NK-92 treated with Interleukin-12 subunit alpha and Interleukin-12 subunit beta, amount 100 ng/mL, for 24 hours (cell line): ENCODE measurements around the gene LMO1.

Source experiments
- DNase-seq: peaks from one replicate; lab custom pipeline; 2025; lab: John Stamatoyannopoulos, UW

The LMO1 gene

DNA sequence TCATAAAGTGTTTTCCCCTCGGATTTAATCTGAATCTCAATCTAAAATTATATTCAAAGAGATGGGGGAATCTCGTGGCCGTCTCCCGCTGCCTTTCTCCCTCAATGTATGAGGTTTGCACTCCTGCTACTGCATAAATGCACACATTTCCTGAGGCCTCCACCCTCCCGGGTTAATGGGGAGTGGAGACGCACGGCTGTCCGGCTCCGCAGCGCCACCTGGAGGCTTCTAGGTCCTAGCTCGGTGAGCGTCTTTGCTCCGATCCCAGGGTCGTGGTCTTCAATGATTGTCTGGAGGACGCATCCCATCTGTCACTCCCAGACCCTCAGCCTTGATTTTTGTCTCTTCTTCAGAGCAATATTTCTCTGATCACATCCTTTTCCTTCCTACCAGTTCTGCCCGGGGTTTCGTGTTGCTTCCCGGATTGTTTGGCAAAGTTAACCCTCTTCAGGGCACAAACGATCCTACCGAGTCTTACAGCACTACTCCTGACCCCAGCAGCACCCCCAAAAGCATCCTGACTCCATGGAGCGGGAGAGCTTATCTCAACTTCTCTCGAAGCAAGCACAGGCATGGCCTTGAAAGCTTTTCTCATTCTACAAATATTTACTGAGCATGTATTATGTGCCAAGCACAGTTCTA lies at the start of gene LMO1:
Gene LMO1, minus strand, starts transcription at position 110 of the 642 bp plus-strand sequence. CDS start 516 bp downstream, outside the sequence.
- DNase-seq, result peak; percentile 42

DNA sequence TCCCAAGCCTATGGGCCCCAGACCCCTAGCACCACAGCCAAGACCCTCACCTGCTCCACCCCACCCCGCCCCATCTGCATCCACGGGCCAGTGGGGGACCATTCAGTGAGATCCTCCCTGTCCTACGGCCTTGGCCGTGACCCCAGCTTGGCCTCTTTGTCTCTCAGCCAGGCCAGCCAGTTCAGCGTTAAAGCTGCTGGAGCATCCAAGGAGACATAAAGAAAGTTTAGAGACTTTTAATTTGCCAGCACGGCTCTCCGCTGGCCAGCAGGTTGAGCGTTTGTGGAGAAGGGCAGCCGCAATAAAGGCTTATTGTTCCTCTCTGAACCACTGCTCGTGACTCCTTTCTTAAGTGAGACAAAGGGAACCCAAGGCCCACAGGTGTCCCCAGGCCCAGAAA lies 49.3 kb upstream of the LMO1 start:
- no peak for DNase-seq

DNA sequence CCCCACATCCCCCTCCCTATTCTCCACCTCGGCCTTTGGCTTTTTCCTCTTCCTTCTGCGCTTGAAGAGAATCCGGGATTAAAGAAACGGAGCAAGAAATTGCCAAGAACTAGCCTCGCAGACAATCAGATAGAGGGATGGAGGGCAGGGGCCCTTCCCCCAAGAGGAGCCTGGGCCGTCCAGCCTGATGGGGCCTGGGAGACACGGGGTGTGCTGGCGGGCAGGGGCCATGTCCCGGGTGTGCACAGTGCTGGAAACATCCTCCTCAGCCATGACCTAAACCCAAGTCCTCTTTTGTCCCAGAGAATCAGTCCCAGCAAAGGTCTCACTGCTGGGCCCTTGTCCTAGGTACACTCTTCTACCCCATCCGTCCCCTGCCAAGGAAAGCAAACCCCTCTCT lies 47.7 kb upstream of the LMO1 start:
- DNase-seq, result no peak

DNA sequence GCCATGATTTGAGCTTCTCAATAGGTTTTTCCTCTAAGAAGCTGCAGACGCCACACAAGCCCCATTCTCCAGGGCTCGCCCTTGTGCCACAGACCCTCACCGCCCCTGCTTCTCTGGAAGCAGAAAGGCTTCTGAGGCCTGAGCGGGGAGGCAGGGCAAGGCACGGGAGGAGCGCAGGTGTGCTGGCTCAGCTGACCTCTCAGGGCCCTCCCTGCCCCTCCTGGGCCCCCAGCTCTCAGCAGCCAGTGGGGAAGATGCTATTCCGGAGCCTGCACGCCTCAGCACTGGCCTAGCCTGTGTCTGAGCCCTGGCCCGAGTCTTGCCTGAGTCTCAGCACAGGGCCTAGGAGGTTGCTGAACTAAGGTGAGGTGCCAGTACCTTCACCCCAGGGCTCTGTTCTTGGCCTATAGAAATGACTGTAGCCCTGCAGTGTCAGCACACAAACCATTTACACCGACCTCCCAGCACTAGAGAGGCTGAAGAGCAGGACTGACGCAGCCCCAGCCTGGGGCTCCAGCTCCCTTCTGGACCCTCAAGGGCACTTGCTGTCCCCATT lies 47.1 kb upstream of the LMO1 start:
- DNase-seq, result no peak

DNA sequence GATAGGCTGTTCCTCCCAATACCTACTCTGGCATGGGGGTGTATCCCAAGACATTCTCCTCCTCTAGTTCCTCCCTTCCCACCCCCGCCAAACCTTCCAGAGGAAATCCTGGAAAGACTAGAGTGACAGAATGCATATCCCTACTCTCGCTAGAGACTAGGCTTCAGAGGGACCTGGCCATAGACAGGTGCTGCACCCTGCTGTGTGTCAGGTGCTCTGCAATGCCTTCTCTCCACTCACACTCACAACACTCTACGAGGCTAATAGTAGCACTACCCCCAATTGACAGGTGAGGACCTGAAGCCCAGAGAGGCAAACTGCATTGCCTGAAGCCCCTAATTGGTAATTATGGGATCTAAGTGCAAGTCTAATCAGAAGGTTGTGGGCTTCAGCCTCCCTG lies 46.2 kb upstream of the LMO1 start:
- DNase-seq, result no peak

DNA sequence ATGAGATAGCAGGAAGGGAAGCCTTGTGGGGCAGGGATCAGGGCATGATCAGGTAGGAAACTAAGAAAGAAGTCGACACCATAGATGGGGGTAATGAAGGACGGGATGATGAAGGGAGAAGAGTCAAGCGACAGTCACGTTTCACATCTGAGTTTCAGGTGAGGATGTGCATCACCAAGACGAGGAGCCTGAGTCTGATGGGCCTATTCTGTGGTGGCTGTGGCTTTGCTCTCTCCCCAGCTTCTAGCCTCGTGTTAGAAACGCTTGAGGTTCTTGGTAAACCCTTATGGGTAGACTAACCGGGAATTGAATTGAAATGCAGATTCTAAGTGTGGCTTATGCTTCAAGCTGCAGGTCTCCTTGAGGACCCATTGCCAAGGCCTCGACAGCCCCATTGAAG lies 45.6 kb upstream of the LMO1 start:
- DNase-seq, result no peak

DNA sequence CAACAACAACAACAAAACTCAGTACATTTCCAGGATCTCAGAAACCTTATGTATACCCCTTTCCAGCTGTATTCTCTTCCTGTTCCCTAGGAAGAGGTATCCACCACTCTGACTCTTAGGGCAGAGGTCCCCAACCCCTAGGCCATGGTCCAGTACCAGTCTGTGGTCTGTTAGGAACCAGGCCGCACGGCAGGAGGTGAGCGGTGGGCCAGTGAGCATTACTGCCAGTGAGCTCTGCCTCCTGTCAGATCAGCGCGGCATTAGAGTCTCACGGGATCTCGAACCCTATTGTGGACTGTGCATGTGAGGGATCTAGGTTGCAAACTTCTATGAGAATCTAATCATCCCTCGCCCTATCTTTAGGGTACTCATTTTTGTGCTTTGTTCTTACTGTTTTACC lies 43.9 kb upstream of the LMO1 start:
- no peak for DNase-seq

DNA sequence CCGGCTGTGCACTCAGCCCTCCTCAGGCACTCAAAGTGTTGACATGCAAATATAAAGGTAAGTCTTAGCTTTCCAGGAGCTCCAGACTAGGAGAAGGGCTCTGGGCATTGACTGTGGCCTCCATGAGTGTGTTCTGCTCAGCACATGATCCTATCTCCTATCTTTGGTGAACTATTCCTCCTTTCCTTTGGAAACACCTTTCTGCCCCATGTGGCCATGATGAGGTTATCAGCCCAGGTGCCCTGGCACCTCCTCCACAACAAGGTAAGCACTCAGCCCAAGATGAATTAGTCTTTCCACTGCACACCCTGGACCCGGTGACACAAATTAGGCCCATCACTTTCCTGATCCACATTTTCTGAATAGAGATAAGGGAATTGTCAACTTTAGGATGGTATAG lies 37.9 kb upstream of the LMO1 start:
- no peak for DNase-seq

DNA sequence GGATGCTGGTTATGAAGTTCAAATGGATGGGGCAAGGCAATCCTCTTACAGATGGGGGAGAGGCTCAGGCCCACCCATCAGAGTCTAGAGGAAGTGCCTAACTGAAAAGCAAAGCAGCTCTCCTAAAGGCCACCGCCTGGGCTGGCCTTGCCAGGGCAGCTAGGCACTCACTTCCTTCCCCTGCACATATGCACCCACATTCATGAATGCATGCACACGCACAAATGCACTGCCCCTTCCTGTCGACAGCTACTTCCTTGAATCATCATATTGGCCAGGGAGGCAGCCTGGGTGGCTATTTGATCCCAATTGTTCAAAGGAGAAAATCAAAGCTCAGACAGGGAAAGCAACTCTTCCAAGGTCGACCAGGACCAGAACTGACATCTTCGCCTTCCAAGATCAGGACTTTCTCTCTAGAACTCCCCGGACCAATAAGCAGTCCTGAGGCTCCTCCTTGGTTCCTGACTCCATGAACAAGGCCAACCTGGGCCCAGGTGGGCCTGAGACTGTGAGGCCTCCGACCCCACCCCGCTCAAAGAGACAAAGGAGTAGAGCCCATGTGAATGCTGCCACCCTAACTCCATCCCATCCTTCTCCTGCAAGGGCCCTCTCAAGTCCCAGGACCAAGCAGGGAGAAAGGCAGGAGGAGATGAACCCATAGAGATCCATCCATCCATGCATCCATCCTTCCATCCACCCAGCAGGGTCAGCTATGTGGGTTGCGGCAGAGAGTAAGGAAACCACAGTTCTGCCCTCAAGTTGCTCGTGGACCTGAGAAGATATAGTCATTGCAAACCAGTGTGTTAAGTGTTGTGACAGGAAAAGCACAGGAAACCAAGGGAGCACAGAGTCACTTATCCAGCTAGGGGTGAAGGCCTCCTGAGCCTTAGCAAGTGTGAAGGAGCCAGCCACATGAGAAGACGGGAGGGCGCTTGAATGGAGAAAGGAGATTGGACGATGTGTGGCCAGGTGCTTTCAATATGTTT lies 35.4 kb upstream of the LMO1 start:
- no peak for DNase-seq

DNA sequence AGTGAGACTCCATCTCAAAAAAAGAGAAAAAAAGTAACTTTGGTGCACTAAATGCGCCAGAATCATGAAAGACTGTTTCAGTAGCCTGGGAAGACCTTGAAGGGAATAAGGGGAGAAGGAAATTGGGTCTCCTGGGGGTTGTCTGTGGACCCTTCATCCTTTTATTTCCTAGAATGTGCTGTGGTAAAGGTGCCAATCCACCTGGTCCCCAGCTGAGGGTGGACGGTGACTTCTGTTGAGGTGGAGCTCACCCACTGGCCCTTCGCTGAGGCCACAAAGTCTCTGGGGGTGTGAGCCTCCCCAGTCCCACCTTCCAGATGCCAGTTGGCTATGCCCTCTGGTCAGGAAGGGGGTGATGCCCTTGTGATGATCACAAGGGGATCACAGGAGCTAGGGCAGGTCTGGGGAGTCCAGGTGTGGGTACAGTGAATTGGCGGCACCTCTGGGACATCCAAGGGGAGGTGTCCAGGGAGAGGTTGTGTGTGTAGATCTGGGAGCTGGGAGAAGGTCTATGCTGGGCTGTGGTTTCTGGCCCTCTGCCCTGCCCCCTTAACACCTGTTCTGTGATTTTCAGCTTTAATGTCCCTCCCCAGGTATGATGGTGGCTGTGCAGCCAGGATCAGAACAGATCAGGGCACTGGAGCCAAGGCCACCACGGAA lies 34.2 kb upstream of the LMO1 start:
- DNase-seq, result no peak

DNA sequence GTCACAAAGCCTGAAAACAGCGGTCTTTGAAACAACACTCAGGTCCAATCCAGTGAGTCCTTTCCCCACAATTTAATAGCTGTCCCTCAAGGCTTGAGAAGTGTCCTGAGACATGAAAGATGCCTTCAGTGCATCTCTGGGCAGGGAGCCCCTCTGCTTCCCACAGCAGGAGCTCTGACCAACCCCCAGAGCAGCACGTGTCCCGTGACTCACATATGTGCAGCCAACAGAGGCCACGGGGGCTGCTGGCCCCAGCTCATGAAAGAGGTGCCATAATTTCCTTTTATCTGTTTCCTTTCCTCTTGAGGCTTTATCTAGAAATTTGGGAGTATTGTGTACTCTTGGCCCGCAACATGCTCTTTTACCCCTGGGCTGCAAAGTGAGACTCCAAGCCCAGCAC lies 33.2 kb upstream of the LMO1 start:
- no peak for DNase-seq

DNA sequence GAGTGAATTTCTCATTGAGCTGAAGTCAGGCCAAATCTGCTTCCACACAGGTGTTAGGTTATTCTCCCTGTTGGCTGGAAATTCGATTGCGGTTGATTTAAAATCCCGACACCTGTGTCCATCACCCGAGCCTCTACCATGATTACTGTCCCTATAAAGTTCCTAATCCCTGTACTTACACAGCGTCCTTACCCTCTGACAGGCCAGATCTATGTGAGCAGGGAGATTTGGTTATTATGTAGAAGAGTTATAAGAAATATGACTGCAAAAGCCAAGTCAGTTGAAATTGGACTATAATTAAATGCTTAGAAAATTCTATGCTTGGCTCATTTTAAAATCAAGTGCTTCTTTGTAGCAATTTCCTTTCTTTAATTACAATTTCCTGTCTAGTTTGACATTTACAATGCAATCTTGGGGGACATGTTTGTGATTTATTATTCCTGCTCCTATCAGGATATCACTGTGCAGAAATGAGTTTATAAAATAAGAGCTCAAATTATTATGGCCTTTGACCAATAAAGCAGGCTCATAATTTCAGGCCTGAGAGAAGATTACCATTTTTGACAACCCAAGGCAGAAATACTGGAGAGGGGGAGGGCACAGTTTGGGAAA lies 32.5 kb upstream of the LMO1 start:
- DNase-seq, result no peak

DNA sequence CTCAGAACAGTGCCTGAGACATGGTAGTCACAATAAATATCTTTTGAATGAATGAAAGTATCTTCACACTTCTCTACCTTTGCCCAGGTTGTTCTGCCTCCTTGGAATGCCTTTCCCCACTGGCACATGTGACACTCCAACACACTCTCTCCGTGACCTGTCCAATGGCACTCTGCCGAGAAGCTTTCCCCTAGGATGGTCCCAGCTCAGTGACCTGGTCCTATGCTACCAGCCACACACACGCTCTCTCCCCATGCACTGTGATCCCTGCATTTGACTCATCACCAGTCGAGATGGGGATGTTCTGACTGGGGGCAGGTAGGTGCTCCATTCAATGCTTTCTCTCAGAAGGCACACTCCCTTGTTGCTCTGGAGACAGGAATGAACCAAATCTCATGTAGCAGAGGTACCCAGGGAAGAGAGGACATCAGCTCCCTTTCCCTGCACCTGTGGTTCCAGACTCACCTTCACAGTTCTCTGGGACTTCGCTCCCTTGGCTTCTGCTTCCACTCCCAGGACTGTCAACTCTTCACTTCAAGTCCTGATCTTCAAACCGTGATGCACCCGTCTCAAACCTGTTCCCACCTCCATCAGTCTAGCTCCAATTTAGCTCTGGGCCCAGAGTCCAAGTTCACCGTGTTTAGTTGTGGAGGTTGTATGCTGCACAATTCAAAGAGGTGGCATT lies 30.7 kb upstream of the LMO1 start:
- no peak for DNase-seq

DNA sequence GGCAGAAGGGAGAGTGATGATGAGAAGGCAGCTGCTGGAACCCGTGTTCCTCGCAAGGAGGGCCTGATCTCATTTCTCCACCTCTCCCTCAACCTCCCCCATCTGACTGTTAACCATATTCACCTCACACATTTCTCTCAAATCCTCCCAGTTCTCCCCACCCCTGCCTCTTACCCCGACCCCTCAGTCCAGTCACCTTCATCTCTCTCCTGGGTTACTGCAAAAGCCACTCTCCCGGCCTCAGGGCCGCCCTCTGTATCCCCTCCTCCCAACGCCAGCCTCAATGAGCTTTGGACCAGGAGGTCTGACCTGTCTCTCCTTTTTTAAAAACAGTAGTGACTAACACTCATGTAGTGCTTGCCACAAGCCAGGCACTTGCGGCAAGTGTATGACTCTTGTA lies 29.5 kb upstream of the LMO1 start:
- DNase-seq, result no peak

DNA sequence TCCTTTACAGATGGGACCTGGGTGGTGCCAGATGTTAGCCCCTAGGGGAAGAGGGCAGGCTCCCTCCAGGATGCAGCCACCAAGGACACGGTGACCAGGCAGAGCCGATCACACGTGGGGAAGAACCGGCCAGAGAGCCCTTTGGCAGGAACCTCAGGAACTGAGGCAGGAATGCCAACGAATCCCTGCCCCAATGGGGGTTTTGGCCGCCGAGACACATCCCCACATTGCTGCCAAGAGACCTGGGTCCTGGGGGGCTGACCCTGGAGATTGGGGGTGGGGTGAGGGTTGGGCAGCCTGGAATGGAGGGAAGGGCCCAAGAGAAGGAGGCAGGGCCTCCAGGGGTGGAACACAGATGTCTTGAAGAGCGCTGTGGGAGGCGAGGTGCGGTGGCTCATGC lies 28.7 kb upstream of the LMO1 start:
- no peak for DNase-seq

DNA sequence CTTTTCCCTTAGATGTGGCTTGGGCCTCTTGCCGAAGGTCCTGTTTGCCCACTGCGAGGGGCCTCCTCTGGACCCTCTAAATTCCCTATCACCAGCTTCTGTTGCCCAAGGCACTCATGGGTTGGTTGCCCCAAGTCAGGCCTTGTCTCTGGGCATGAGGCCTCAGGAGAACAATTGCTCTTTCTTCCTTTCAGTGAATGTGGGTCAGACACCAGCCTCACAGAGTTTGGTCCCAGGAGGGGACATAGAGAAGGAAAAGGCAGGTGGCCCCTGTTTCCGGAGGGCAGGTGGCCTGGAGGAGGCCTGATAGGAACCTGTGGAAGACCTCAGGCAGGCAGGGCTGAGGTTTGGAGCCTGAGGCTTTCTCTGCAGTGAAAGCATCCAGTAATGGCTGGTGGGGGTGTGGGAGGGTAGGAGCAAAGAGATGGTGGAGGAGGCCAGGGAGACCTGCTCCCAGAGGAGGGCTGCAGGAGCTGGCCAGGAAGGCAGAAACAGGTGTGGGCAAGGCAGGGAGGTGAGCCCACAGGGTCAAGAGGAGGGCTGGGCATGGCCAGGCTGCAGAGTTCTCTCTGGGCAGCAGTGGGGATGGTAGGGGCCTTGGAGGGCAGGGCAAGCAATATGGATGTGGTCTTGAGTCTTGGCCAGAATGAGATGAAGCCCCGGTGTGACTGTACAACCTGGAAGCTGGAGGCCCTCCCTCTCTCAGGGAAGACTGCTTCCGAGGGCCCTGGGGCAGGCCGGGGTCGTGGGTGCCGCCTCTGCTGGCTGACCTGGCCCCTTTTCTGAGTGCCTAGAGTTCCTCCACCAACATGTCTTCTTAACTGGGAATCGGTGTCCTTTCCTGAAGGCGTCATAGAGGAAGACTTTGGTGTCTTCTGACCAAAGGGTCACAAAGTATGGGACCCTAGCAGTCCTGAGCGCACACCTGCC lies 28.0 kb upstream of the LMO1 start:
- no peak for DNase-seq

DNA sequence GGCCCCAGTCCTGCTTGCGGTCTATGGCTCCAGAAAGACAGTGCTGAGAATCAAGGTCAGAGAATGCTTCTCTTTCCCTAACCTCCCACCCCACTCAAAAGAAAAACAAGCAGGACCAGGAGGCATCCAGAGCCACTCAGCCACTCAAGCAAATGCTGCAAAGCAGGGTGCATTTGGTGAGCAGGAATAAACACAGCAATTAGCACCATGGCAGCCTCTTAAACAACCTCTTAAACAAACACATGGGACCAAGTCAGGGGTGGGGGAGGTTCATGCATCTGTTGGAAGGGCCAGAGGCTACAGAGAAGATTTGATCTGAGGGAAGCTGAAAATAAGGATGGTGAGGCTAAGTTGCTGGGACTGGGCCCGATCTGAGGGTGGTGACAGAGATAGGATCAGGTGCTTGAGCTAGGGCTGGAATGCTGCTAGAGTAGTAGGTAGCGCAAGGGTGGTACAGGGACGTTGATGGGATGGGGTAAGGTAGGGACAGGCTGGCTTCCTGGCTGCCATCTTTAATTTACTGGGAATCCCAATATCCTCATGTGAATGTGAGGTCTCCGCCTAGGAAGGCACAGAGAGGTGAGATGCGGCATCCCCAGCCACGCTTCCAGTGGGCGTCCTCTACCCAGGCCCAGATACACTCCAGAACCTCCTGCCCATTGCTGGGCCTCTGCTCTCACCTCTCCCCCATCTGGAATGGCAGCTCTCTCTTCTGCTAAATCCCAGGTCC lies 26.6 kb upstream of the LMO1 start:
- DNase-seq, result no peak

DNA sequence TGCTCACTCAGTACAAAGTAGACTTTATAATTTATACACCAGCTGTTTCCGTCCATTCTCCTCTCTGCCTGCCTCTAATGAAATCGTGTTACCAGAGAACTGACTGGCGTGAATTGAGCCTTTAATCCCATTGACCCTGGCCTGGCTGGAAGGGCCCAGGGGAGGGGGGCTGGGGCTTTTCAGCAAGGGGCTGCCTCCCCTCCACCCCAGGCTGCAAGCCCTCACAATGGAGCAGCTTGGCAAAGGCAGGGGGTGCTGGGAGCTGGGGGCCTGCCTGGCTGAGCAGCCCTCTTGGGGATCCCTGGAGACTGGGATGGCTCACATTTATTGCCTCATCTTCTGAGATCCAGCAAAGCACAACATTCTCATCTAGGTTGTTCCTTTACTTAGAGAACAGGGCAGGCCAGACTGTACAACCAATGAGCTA lies 25.8 kb upstream of the LMO1 start:
- no peak for DNase-seq

DNA sequence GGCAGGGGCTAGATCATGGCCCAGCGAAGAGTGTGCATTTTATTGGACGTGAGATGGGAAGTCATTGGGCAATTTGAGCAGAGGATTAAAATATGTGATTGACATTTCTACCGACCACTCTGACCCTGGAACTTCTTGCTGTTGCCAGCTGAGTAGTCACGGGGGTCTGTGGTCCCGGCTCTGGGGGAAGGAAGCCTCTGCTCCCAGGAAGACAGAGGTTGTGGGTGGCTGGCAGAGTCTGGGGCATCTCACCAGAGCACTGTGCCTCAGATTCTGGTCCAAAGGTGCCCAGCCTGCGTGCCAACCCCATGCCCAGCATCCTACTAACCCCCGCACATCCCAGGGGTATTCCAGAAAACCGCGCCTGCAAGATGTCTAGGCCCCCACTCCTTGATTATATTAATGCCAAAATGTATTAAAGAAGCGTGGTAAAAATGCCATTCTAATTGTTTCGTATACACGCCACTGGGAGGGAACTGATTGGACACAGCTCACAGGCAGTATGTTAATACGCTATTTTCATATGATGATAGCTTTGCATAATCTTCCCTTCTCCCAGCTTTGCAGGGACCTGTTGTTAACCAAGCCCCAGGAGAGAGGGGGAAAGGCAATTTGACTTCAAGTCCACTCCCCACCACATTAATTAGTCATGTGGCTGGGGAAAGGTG lies 25.3 kb upstream of the LMO1 start:
- DNase-seq, result no peak
